HUDEP-2 (cell line): ENCODE data around the gene METTL3.
"Not testable (repeated sequence)": the region's sequence is repeated elsewhere in the genome, so short reads cannot be mapped to it uniquely, and the experiment has no call there.

Source experiments
- DNase-seq, 76 experiments: peaks; one replicate each; lab custom pipeline; 2025; ENCODE audit not compliant: unreplicated experiment in 76 of 76; lab: John Stamatoyannopoulos, UW

METTL3 gene

GRCh38 chr14:21510735-21511657 is at the start of gene METTL3:
METTL3 (minus strand) TSS chr14:21511340; CDS start chr14:21511223, 117 bp downstream.
- DNase-seq, result peak; percentile 34 to 98 (median 94)

GRCh38 chr14:21558703-21559170 is 47.6 kb upstream of the METTL3 start:
- DNase-seq, result no peak

- peak in 63 of 76 experiments; percentile 1 to 75 (median 41) for DNase-seq
Measured at GRCh38 chr14:21557084-21557901, 46.2 kb upstream of the METTL3 start.

- no peak for DNase-seq
Measured at GRCh38 chr14:21556378-21557083, 45.4 kb upstream of the METTL3 start.

GRCh38 chr14:21553266-21553665 is 42.1 kb upstream of the METTL3 start:
- no peak for DNase-seq

GRCh38 chr14:21544588-21544987 is 33.4 kb upstream of the METTL3 start:
- not testable (repeated sequence) for DNase-seq

- DNase-seq, result no peak
Measured at GRCh38 chr14:21543963-21544362, 32.8 kb upstream of the METTL3 start.

- DNase-seq, result no peak
Measured at GRCh38 chr14:21543521-21543960, 32.4 kb upstream of the METTL3 start.

GRCh38 chr14:21541413-21542074 is 30.4 kb upstream of the METTL3 start:
- DNase-seq, result no peak

GRCh38 chr14:21539189-21539940 is 28.2 kb upstream of the METTL3 start:
- no peak for DNase-seq

GRCh38 chr14:21537090-21537424 is 25.9 kb upstream of the METTL3 start:
- DNase-seq, result no peak

- no peak for DNase-seq
Measured at GRCh38 chr14:21536418-21537089, 25.4 kb upstream of the METTL3 start.

- DNase-seq, result no peak
Measured at GRCh38 chr14:21535545-21536417, 24.6 kb upstream of the METTL3 start.

GRCh38 chr14:21534576-21534975 is 23.4 kb upstream of the METTL3 start:
- DNase-seq, result no peak

GRCh38 chr14:21533294-21533693 is 22.2 kb upstream of the METTL3 start:
- DNase-seq, result no peak

- DNase-seq, result no peak
Measured at GRCh38 chr14:21529515-21529914, 18.4 kb upstream of the METTL3 start.

GRCh38 chr14:21528381-21529348 is 17.5 kb upstream of the METTL3 start:
- peak in 8 of 76 experiments; percentile 3 to 37 (median 12) for DNase-seq
